Activated CD8-positive, alpha-beta T cell treated with anti-CD3 and anti-CD28 coated beads for 36 hours (primary cell): ENCODE measurements around the gene SAP130. TPM values are rescaled to one million over a fixed set of nuclear protein-coding genes. Genes with fewer than 3 reads are reported as not detected.

Experiments
- ATAC-seq: fragments of 200-7000 bp; cut with Tn5 transposase; one replicate; pipeline ENCODE4 v1.10.0; 2021; ENCODE audit warnings: mild to moderate bottlenecking, moderate library complexity
- CTCF ChIA-PET: fragments of 350-600 bp; sonication (Branson Sonifier 250); formaldehyde crosslinking; loops from one replicate; lab custom pipeline; 2021; ENCODE audit warnings: antibody characterized with exemption; lab: Charles Lee
- POLR2A ChIA-PET: fragments of 350-600 bp; sonication (Branson Sonifier 250); formaldehyde crosslinking; loops from one replicate; lab custom pipeline; 2021; ENCODE audit warnings: antibody characterized with exemption; lab: Charles Lee
- DNase-seq: peaks from one replicate; pipeline ENCODE4 v3.0.0-alpha.2; 2020
- H3K27ac Mint-ChIP-seq: one replicate; pipeline ENCODE4 v1.8.0; 2021; ENCODE audit warnings: mild to moderate bottlenecking, mixed read lengths
- H3K27me3 Mint-ChIP-seq: one replicate; pipeline ENCODE4 v1.8.0; 2021; ENCODE audit warnings: mixed read lengths
- H3K36me3 Mint-ChIP-seq: one replicate; pipeline ENCODE4 v1.8.0; 2021; ENCODE audit warnings: low read depth, mixed read lengths
- H3K4me1 Mint-ChIP-seq: one replicate; pipeline ENCODE4 v1.8.0; 2021; ENCODE audit warnings: low read depth, mixed read lengths
- H3K4me3 Mint-ChIP-seq: one replicate; pipeline ENCODE4 v1.8.0; 2021; ENCODE audit warnings: mild to moderate bottlenecking, moderate library complexity, mixed read lengths
- H3K9me3 Mint-ChIP-seq: one replicate; pipeline ENCODE4 v1.8.0; 2021; ENCODE audit warnings: mixed read lengths
- intact Hi-C: fragments of 100-400 bp; cut with micrococcal nuclease; formaldehyde crosslinking; loops from one replicate; pipeline ENCODE4 v1.10.0; 2022
- total RNA-seq, 2 experiments: library from RNA; stranded (reverse); gene quantifications; one replicate each; pipeline ENCODE4 v1.2.3, GENCODE V29; 2021
- TF ChIP-seq, protein P1 (sequence below): fragments of 200-600 bp; IDR thresholded peaks from one replicate; pipeline ENCODE4 v1.8.0; 2022; ENCODE audit warnings: antibody characterized with exemption, mild to moderate bottlenecking

Gene SAP130
- total RNA-seq: 10 to 100 TPM; 24.4 to 31.9 TPM

DNA sequence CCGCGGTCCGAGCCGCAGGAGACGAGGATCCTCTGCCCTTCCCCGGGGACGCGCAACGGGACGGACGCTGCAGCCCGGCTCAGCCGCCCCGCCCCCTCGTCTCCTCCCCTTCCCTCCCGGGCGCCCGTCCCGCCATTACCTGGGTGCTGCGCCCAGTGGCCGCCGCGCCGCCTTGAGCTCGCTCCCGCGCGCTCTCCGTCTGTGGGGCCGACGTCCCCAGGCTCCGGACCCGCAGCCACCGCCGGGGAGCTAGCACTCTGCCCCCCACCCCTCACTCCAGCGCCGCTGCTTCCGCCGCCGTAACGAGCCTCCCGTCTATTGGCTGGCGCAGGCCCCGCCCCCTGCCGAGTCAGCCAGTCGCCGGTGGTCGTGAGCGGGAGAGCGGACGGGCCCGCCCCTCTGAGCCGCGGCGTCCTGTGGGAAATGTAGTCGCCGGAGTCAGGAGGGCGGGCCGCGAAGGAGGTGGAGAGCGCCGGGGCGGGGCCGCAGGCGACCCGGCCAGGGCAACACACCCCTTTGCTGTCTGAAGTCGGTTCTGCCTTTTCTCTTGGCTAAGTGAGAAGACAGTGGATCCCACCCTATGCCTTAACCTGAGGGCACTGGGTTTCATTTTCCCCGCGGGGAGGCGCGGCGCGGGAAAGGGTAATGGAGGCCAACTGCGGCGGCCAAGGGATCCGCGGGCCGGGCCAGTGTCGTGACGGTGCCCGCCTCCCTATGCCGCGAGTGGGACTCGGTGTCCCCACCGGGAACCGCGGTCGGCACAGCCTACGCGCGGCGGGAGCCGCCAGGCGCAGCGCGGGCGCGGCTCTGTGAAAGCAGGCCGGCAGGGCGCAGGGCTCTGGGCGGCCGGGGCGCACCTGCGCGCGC is at the start of gene SAP130:
Gene SAP130 (minus strand): TSS at position 259 of the 867 bp plus-strand sequence. CDS start 1,767 bp downstream, outside the sequence.
- ATAC-seq (peak; percentile 82), DNase-seq (peak; percentile 99)
- TF ChIP-seq, protein P1, sequence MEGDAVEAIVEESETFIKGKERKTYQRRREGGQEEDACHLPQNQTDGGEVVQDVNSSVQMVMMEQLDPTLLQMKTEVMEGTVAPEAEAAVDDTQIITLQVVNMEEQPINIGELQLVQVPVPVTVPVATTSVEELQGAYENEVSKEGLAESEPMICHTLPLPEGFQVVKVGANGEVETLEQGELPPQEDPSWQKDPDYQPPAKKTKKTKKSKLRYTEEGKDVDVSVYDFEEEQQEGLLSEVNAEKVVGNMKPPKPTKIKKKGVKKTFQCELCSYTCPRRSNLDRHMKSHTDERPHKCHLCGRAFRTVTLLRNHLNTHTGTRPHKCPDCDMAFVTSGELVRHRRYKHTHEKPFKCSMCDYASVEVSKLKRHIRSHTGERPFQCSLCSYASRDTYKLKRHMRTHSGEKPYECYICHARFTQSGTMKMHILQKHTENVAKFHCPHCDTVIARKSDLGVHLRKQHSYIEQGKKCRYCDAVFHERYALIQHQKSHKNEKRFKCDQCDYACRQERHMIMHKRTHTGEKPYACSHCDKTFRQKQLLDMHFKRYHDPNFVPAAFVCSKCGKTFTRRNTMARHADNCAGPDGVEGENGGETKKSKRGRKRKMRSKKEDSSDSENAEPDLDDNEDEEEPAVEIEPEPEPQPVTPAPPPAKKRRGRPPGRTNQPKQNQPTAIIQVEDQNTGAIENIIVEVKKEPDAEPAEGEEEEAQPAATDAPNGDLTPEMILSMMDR: no peak
- H3K4me1 Mint-ChIP-seq: peaks cover 17% of the 10 kb centered on the region
- CTCF ChIA-PET: interaction anchor here (1.1 kb wide), 2 partner anchors 36 to 61 kb away, joined by 3 read pairs; no protein-coding TSS in a partner anchor
- H3K27me3 Mint-ChIP-seq: no peaks in the 10 kb centered on the region
- H3K27ac Mint-ChIP-seq: peak within 1 kb of the TSS; percentile 80
- intact Hi-C loops: loop anchor here (2.0 kb wide), 1 partner anchor 63 kb away; the partner anchor contains the start of gene UGGT1
- no peaks in the 10 kb centered on the region for H3K36me3 Mint-ChIP-seq
- H3K4me3 Mint-ChIP-seq: peak within 1 kb of the TSS; percentile 91
- POLR2A ChIA-PET: interaction anchor here (1.1 to 3.2 kb wide), 3 partner anchors 14 to 170 kb away, joined by 4 to 29 read pairs (median 5); partner anchors contain the start of genes POLR2D and UGGT1
- H3K9me3 Mint-ChIP-seq: no peaks in the 10 kb centered on the region

DNA sequence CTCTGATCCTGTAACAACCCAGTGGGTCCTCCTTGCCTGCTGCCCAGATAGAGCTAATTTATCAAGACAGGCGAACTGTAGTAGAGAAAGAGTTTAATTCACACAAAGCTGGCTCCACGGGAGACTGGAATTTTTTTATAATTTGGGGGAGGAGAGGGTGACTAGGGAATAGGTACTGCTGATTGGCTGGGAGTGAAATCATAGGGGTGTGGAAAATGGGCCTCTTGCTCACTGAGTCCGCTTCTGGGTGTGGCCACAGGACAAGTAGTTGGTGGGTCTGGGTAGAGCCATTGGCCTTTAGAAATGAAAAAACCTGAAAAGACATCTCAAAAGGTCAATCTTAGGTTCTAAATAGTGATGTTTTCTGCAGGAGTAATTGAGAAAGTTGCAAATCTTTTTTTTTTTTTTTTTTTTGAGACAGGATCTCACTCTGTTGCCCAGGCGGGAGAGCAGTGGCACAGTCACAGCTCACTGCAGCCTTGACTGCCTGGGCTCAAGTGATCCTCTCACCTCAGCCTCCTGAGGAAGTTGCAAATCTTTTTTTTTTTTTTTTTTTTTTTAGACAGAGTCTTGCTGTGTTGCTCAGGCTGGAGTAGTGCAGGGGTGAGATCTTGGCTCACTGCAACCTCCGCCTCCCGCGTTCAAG is 48.7 kb upstream of the SAP130 start:
- Mint-ChIP-seq H3K4me3 (no peak overlapping the region), H3K27me3 (no peaks in the 10 kb centered on the region)
- no peak for ATAC-seq

DNA sequence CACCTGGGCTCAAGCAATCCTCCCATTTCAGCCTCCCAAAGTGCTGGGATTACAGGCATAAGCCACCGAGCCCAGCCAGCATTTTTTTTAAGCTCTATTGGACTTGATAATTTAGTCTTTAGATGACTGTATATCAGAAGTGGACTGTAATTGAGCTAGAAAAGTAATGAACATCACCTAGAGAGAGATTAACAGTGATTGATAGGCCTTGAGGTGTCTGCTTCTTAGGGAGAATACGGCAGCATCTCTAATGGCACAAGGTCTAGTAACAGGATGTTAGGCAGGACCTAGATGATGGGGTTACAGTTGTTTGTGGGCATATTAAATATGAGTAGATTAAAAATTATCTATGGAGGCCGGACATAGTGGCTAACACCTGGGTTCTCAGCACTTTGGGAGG is 45.4 kb upstream of the SAP130 start:
- peaks cover 3% of the 10 kb centered on the region for H3K4me1 Mint-ChIP-seq
- CTCF ChIA-PET: interaction anchor here (1.5 to 1.8 kb wide), 2 partner anchors 10 kb away, joined by 4 to 9 read pairs; no protein-coding TSS in a partner anchor
- POLR2A ChIA-PET: interaction anchor here (0.7 kb wide), 1 partner anchor 221 kb away, joined by 4 read pairs; no protein-coding TSS in a partner anchor
- DNase-seq (no peak), ATAC-seq (no peak)
- no peak overlapping the region for H3K27ac Mint-ChIP-seq
- no peak overlapping the region for H3K4me3 Mint-ChIP-seq
- TF ChIP-seq, protein P1: no peak
- no peaks in the 10 kb centered on the region for H3K27me3 Mint-ChIP-seq
- no peaks in the 10 kb centered on the region for H3K36me3 Mint-ChIP-seq
- intact Hi-C loops: no loop called here
- no peaks in the 10 kb centered on the region for H3K9me3 Mint-ChIP-seq

More for the DNA sequence above, 48.7 kb upstream of the SAP130 start:
- Mint-ChIP-seq H3K4me1 (peaks cover 3% of the 10 kb centered on the region), H3K27ac (no peak overlapping the region), H3K36me3 (no peaks in the 10 kb centered on the region), H3K9me3 (no peaks in the 10 kb centered on the region)
- DNase-seq: no peak
- ChIA-PET CTCF (no interaction called here), POLR2A (no interaction called here)
- TF ChIP-seq, protein P1: no peak
- intact Hi-C loops: no loop called here

DNA sequence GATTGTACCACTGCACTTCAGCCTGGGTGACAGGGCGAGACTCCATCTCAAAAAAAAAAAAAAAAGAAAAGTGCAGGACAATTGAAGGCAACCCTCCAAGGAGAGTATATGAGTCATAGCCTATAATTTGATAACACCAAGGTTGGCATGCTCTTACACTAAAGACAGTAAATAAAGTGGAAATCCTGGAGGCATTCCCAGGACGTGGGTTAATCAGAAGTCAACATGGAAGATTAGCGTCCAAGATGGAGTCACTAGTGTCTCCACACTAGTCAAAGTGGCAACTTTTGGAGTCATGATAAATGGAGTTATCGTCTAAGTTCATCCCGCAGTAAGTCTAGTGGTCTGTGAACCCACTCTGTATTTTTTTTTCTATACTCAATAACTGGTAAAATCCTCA is 41.9 kb upstream of the SAP130 start:
- POLR2A ChIA-PET: no interaction called here
- no peak for ATAC-seq

More for the DNA sequence above, 41.9 kb upstream of the SAP130 start:
- intact Hi-C loops: loop anchor here (10.0 kb wide), 1 partner anchor 165 kb away; no protein-coding TSS in a partner anchor
- H3K27ac Mint-ChIP-seq: no peak overlapping the region
- TF ChIP-seq, protein P1: no peak
- no peak for DNase-seq
- H3K4me1 Mint-ChIP-seq: no peaks in the 10 kb centered on the region
- H3K27me3 Mint-ChIP-seq: no peaks in the 10 kb centered on the region
- H3K4me3 Mint-ChIP-seq: no peak overlapping the region
- no peaks in the 10 kb centered on the region for H3K36me3 Mint-ChIP-seq
- CTCF ChIA-PET: no interaction called here
- no peaks in the 10 kb centered on the region for H3K9me3 Mint-ChIP-seq
